Loucy (cell line): ENCODE data around the gene HERC5.

Experiments used
- H2AFZ ChIP-seq: fragments of 200-600 bp; sonication (generic); 2 replicates; pipeline ENCODE4 v1.6.0; 2016; ENCODE audit warnings: antibody characterized with exemption, mild to moderate bottlenecking, low read length, moderate library complexity
- H3F3A ChIP-seq: fragments of 200-600 bp; 2 replicates; pipeline ENCODE4 v1.6.0; 2016; ENCODE audit warnings: antibody characterized with exemption, low read depth, mild to moderate bottlenecking
- H3K27me3 ChIP-seq: fragments of 200-600 bp; sonication (generic); 2 replicates; pipeline ENCODE4 v1.6.1; 2014; ENCODE audit warnings: low read length, mild to moderate bottlenecking; ENCODE audit not compliant: insufficient read depth, poor library complexity, severe bottlenecking
- H3K36me3 ChIP-seq: fragments of 200-600 bp; sonication (generic); 2 replicates; pipeline ENCODE4 v1.6.1; 2016; ENCODE audit warnings: low read length; ENCODE audit not compliant: insufficient read depth
- H3K4me1 ChIP-seq: fragments of 200-600 bp; sonication (generic); 2 replicates; pipeline ENCODE4 v1.5.1; 2014; ENCODE audit warnings: low read length, mild to moderate bottlenecking; ENCODE audit not compliant: insufficient read depth, poor library complexity, severe bottlenecking
- H3K4me2 ChIP-seq: fragments of 200-600 bp; sonication (generic); 2 replicates; pipeline ENCODE4 v1.6.0; 2014; ENCODE audit warnings: antibody characterized with exemption, low read length, low read depth, mild to moderate bottlenecking; ENCODE audit not compliant: poor library complexity, severe bottlenecking
- H3K4me3 ChIP-seq: fragments of 200-600 bp; sonication (generic); 2 replicates; pipeline ENCODE4 v1.5.1; 2014; ENCODE audit warnings: low read length, mild to moderate bottlenecking, mixed read lengths; ENCODE audit not compliant: poor library complexity, severe bottlenecking
- H3K79me2 ChIP-seq: fragments of 200-600 bp; sonication (generic); 2 replicates; pipeline ENCODE4 v1.6.1; 2014; ENCODE audit warnings: low read length; ENCODE audit not compliant: insufficient read depth
- H3K9ac ChIP-seq: fragments of 200-600 bp; sonication (generic); 2 replicates; pipeline ENCODE4 v1.6.0; 2014; ENCODE audit warnings: mild to moderate bottlenecking, low read depth, low read length, moderate library complexity; ENCODE audit not compliant: poor library complexity, severe bottlenecking
- H3K9me2 ChIP-seq: fragments of 200-600 bp; sonication (generic); replicated peaks from 2 replicates; pipeline ENCODE4 v1.6.1; 2016; ENCODE audit warnings: low read depth, low read length, mixed read lengths
- H3K9me3 ChIP-seq: fragments of 200-600 bp; sonication (generic); 2 replicates; pipeline ENCODE4 v1.6.1; 2014; ENCODE audit warnings: mild to moderate bottlenecking, antibody characterized with exemption, low read length, low read depth; ENCODE audit not compliant: insufficient read depth
- H4K20me1 ChIP-seq: fragments of 200-600 bp; sonication (generic); 2 replicates; pipeline ENCODE4 v1.6.0; 2014; ENCODE audit warnings: antibody characterized with exemption, low read length, mild to moderate bottlenecking; ENCODE audit not compliant: insufficient read depth, poor library complexity, severe bottlenecking
- EZH2phosphoT487 ChIP-seq: fragments of 200-600 bp; IDR thresholded peaks from 2 replicates; pipeline ENCODE4 v1.6.1; 2018; ENCODE audit warnings: antibody characterized with exemption, mild to moderate bottlenecking, moderate library complexity, borderline replicate concordance
- TF ChIP-seq, protein P1 (sequence below): fragments of 200-600 bp; sonication (generic); conservative IDR thresholded peaks from 2 replicates; pipeline ENCODE4 v1.5.1; 2014; ENCODE audit warnings: mild to moderate bottlenecking, antibody characterized with exemption, low read length

Gene HERC5

DNA sequence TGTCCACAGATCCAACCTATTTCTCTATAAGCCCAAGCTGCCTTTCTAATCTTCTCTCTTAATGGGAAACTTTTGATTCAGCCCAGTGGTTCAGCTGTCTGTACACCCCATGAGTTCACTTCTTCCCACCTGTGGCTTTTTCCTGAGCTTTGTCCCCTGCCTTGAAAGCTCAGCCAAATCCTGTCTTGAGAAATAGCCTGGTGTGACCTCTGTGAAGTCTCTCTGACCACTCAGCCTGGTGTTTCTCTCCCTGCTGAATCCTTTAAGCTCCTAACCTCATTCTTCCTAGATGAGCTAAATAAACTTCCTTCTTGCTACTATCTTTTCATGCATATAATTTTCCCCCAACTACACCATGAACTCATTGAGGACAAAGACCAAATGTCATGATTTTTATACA lies 15.2 kb upstream of the HERC5 start:
- no peak overlapping the region for H3K9ac ChIP-seq
- H3K27me3 ChIP-seq = no peaks in the 10 kb centered on the region

DNA sequence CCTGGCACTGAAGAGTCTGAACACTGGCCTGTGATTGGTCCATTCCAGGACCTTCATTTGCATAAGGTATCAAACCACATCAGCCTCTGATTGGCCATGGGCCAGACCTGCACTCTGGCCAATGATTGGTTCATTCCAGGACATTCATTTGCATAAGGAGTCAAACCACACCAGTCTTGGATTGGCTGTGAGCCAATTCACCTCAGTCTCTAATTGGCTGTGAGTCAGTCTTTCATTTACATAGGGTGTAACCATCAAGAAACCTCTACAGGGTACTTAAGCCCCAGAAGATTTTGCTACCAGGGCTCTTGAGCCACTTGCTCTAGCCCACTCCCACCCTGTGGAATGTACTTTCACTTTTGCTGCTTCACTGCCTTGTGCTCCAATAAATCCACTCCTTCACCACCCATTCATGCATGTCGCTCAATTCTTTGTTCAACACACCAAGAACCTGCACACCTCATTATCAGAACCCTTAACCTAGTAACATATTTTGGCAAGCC lies 14.2 kb upstream of the HERC5 start:
- H3K36me3 ChIP-seq = no peaks in the 10 kb centered on the region
- no peaks in the 10 kb centered on the region for H3K79me2 ChIP-seq
- no peak overlapping the region for H3K4me2 ChIP-seq
- H4K20me1 ChIP-seq = no peaks in the 10 kb centered on the region
- no peak overlapping the region for H3K9ac ChIP-seq
- no peaks in the 10 kb centered on the region for H3F3A ChIP-seq
- no peaks in the 10 kb centered on the region for H3K4me1 ChIP-seq
- H3K4me3 ChIP-seq = no peak overlapping the region
- H3K9me2 ChIP-seq = no peaks in the 10 kb centered on the region
- TF ChIP-seq, protein P1, sequence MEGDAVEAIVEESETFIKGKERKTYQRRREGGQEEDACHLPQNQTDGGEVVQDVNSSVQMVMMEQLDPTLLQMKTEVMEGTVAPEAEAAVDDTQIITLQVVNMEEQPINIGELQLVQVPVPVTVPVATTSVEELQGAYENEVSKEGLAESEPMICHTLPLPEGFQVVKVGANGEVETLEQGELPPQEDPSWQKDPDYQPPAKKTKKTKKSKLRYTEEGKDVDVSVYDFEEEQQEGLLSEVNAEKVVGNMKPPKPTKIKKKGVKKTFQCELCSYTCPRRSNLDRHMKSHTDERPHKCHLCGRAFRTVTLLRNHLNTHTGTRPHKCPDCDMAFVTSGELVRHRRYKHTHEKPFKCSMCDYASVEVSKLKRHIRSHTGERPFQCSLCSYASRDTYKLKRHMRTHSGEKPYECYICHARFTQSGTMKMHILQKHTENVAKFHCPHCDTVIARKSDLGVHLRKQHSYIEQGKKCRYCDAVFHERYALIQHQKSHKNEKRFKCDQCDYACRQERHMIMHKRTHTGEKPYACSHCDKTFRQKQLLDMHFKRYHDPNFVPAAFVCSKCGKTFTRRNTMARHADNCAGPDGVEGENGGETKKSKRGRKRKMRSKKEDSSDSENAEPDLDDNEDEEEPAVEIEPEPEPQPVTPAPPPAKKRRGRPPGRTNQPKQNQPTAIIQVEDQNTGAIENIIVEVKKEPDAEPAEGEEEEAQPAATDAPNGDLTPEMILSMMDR = no peak
- TF ChIP-seq EZH2phosphoT487 = no peak
- no peak overlapping the region for H2AFZ ChIP-seq
- no peaks in the 10 kb centered on the region for H3K27me3 ChIP-seq
- no peaks in the 10 kb centered on the region for H3K9me3 ChIP-seq

More for the DNA sequence above, 15.2 kb upstream of the HERC5 start:
- TF ChIP-seq, protein P1 = no peak
- no peak for TF ChIP-seq EZH2phosphoT487
- Histone ChIP-seq H3K36me3 (no peaks in the 10 kb centered on the region), H2AFZ (no peak overlapping the region), H3K79me2 (no peaks in the 10 kb centered on the region), H3F3A (no peaks in the 10 kb centered on the region), H3K9me3 (no peaks in the 10 kb centered on the region), H3K4me1 (no peaks in the 10 kb centered on the region), H3K4me2 (no peak overlapping the region), H3K4me3 (no peak overlapping the region), H4K20me1 (no peaks in the 10 kb centered on the region), H3K9me2 (no peaks in the 10 kb centered on the region)

DNA sequence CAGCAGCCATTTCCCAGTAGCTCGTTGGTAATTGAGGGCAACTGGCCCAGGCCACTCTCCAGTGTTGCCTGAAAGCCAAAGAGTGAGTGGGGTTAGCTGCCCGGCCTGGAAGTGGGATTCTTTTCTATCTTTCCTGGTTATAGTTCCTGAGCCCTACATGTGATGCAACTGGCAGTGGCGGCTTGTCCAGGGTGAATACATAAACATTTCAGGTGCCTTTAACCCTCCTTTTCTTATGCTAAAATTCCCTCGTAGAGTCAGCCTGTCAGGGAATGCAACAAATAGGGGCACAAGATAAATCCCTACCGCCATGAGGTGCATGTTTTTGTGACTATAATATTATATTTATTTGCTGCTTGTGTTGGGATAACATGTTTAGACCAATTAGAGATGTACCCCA lies 13.4 kb upstream of the HERC5 start:
- H3K79me2 ChIP-seq = no peaks in the 10 kb centered on the region
- no peaks in the 10 kb centered on the region for H3K9me2 ChIP-seq
- H3K9ac ChIP-seq = no peak overlapping the region
- TF ChIP-seq, protein P1 = no peak
- H3K4me2 ChIP-seq = no peak overlapping the region
- no peaks in the 10 kb centered on the region for H3K4me1 ChIP-seq
- no peak overlapping the region for H2AFZ ChIP-seq
- no peaks in the 10 kb centered on the region for H3K9me3 ChIP-seq
- no peak overlapping the region for H3K4me3 ChIP-seq
- no peaks in the 10 kb centered on the region for H4K20me1 ChIP-seq
- no peaks in the 10 kb centered on the region for H3K27me3 ChIP-seq
- H3F3A ChIP-seq = no peaks in the 10 kb centered on the region
- no peaks in the 10 kb centered on the region for H3K36me3 ChIP-seq
